Measurements from ENCODE around the gene F13A1.

Gene F13A1

GRCh38 chr6:6319952-6320811 is at the start of gene F13A1:
Gene F13A1, minus strand, starts transcription at chr6:6320662. Its CDS starts 1,998 bp downstream, at chr6:6318664.
- no peak for DNase-seq (ENCODE audit: low read depth in 2 of 2)

GRCh38 chr6:6368684-6369052 is 48.2 kb upstream of the F13A1 start:
- no peak for DNase-seq (ENCODE audit: low read depth in 2 of 2)

GRCh38 chr6:6368040-6368683 is 47.7 kb upstream of the F13A1 start:
- no peak for DNase-seq (ENCODE audit: low read depth in 2 of 2)

- DNase-seq (ENCODE audit: low read depth in 2 of 2) = no peak
Measured at GRCh38 chr6:6366803-6367202, 46.3 kb upstream of the F13A1 start.

GRCh38 chr6:6365242-6365641 is 44.8 kb upstream of the F13A1 start:
- no peak for DNase-seq (ENCODE audit: low read depth in 2 of 2)

- DNase-seq (ENCODE audit: low read depth in 2 of 2) = no peak
Measured at GRCh38 chr6:6362056-6362840, 41.8 kb upstream of the F13A1 start.

GRCh38 chr6:6357530-6357929 is 37.1 kb upstream of the F13A1 start:
- no peak for DNase-seq (ENCODE audit: low read depth in 2 of 2)

- DNase-seq (ENCODE audit: low read depth in 2 of 2) = no peak
Measured at GRCh38 chr6:6357032-6357431, 36.6 kb upstream of the F13A1 start.

GRCh38 chr6:6352772-6353171 is 32.3 kb upstream of the F13A1 start:
- no peak for DNase-seq (ENCODE audit: low read depth in 2 of 2)

- no peak for DNase-seq (ENCODE audit: low read depth in 2 of 2)
Measured at GRCh38 chr6:6351511-6352025, 31.1 kb upstream of the F13A1 start.

- DNase-seq (ENCODE audit: low read depth in 2 of 2) = no peak
Measured at GRCh38 chr6:6350696-6351095, 30.2 kb upstream of the F13A1 start.

- DNase-seq (ENCODE audit: low read depth in 2 of 2) = no peak
Measured at GRCh38 chr6:6348256-6348655, 27.8 kb upstream of the F13A1 start.

- DNase-seq (ENCODE audit: low read depth in 2 of 2) = no peak
Measured at GRCh38 chr6:6346427-6347023, 26.1 kb upstream of the F13A1 start.

GRCh38 chr6:6333501-6333900 is 13.0 kb upstream of the F13A1 start:
- no peak for DNase-seq (ENCODE audit: low read depth in 2 of 2)

GRCh38 chr6:6332811-6333244 is 12.4 kb upstream of the F13A1 start:
- no peak for DNase-seq (ENCODE audit: low read depth in 2 of 2)

GRCh38 chr6:6331946-6332601 is 11.6 kb upstream of the F13A1 start:
- DNase-seq (ENCODE audit: low read depth in 2 of 2) = no peak

- no peak for DNase-seq (ENCODE audit: low read depth in 2 of 2)
Measured at GRCh38 chr6:6331393-6331792, 10.9 kb upstream of the F13A1 start.

- DNase-seq (ENCODE audit: low read depth in 2 of 2) = no peak
Measured at GRCh38 chr6:6330407-6330806, 9.9 kb upstream of the F13A1 start.

- no peak for DNase-seq (ENCODE audit: low read depth in 2 of 2)
Measured at GRCh38 chr6:6328451-6328850, 8.0 kb upstream of the F13A1 start.

- DNase-seq (ENCODE audit: low read depth in 2 of 2) = no peak
Measured at GRCh38 chr6:6323352-6323751, 2.9 kb upstream of the F13A1 start.

- no peak for DNase-seq (ENCODE audit: low read depth in 2 of 2)
Measured at GRCh38 chr6:6320901-6321300, 439 bp upstream of the F13A1 start.

Measured in stimulated activated CD4-positive, alpha-beta T cell treated with anti-CD3 and anti-CD28 coated beads, Interleukin-12 subunit alpha, Interleukin-12 subunit beta, amount 100 ng/mL, for 24 hours (primary cell).